ENCODE results near the gene SLF2.

Gene SLF2

GRCh38 chr10:100904917-100905316 is 7.8 kb upstream of the SLF2 start:
- no peak for DNase-seq (ENCODE audit: extremely low spot score)
- TF ChIP-seq, protein P1, sequence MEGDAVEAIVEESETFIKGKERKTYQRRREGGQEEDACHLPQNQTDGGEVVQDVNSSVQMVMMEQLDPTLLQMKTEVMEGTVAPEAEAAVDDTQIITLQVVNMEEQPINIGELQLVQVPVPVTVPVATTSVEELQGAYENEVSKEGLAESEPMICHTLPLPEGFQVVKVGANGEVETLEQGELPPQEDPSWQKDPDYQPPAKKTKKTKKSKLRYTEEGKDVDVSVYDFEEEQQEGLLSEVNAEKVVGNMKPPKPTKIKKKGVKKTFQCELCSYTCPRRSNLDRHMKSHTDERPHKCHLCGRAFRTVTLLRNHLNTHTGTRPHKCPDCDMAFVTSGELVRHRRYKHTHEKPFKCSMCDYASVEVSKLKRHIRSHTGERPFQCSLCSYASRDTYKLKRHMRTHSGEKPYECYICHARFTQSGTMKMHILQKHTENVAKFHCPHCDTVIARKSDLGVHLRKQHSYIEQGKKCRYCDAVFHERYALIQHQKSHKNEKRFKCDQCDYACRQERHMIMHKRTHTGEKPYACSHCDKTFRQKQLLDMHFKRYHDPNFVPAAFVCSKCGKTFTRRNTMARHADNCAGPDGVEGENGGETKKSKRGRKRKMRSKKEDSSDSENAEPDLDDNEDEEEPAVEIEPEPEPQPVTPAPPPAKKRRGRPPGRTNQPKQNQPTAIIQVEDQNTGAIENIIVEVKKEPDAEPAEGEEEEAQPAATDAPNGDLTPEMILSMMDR (IDR thresholded peaks at IDR 0.05; ENCODE audit: control extremely low read depth, extremely low read depth, low read depth, missing control alignments), result no peak
- CTCF ChIA-PET, result interaction anchor here (1.0 kb wide), 1 partner anchor 342 kb away, joined by 3 read pairs; no protein-coding TSS in a partner anchor
- POLR2A ChIA-PET, result no interaction called here

- POLR2A ChIA-PET, result no interaction called here
- CTCF ChIA-PET, result interaction anchor here (1.0 kb wide), 1 partner anchor 100 kb away, joined by 3 read pairs; no protein-coding TSS in a partner anchor
- TF ChIP-seq, protein P1 (IDR thresholded peaks at IDR 0.05; ENCODE audit: control extremely low read depth, extremely low read depth, low read depth, missing control alignments), result no peak
- no peak for DNase-seq (ENCODE audit: extremely low spot score)
Observed at GRCh38 chr10:100907175-100907574, 5.6 kb upstream of the SLF2 start.

DNA sequence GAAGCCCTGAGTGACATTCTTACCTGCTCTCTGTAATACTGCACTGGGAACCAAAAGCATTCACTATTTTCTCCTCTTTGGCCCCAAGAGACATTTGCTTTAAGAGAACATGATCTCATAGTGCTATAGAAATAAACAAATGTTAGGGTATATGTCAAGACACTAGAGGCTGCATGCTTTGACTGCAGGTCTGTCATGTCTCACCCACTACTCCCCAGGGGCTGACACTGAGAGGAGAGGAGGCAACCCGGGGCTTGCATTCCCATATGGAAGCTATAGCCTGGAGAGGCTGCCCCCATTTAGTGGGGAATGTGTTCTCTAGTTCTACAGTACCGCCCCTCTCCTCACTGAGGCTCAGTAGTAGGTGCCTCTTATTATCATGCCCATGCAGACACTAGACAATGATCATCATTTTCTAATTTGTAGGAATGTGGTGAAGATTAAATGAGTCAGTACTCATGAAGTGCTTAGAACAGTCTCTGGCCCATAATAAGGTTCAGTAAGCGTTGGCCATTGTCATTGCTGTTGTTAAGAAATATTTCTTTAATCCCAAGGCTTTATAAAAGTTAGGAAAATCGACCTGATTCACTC is 4.9 kb upstream of the SLF2 start:
- DNase-seq (ENCODE audit: extremely low spot score), result no peak
- ChIA-PET CTCF (interaction anchor here (0.8 to 1.0 kb wide), 2 partner anchors 47 to 134 kb away, joined by 3 read pairs; no protein-coding TSS in a partner anchor), POLR2A (no interaction called here)
- TF ChIP-seq, protein P1 (IDR thresholded peaks at IDR 0.05; ENCODE audit: control extremely low read depth, extremely low read depth, low read depth, missing control alignments), result no peak

- ChIA-PET CTCF (interaction anchor here (0.8 to 1.0 kb wide), 2 partner anchors 46 to 133 kb away, joined by 3 read pairs; no protein-coding TSS in a partner anchor), POLR2A (no interaction called here)
- DNase-seq (ENCODE audit: extremely low spot score), result no peak
- TF ChIP-seq, protein P1 (IDR thresholded peaks at IDR 0.05; ENCODE audit: control extremely low read depth, extremely low read depth, low read depth, missing control alignments), result no peak
Observed at GRCh38 chr10:100908378-100908777, 4.4 kb upstream of the SLF2 start.

DNA sequence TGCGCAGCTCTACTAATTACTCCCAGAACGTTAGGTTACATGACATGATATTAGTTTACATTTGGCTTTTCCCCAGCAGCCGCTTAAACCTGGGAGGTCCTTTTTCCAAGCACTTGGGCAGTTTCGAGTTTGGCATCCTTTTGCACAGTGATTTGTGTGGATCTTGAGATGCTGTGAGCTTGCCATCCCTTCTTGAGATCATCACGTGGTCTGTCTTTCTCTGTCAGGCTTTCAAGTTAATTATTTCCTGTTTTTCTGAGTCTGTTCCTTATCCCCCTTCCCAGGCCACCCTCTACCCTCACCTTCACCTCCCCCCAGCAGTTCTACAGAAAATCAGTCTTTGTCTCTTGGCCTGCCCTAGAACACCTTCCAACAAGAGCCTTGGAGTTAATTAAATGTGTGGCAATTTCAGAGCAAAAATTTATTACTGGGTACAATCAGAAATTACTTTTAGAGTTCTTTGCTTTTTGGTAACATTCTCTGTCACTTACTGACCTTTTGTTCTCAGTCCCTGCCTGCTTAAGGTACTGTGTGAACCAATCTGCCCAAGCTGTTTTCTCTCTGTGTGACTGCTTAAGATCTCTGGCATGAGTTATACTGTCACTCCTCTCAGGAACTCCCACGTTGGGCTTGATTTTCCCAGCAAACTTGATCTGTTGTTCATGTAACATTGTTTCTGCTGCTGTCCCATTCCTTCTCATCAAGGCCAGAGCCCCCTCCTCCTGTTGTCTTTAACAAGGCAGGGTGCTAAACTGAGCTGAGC is 3.1 kb upstream of the SLF2 start:
- POLR2A ChIA-PET, result no interaction called here
- TF ChIP-seq, protein P1 (IDR thresholded peaks at IDR 0.05; ENCODE audit: control extremely low read depth, extremely low read depth, low read depth, missing control alignments), result no peak
- no peak for DNase-seq (ENCODE audit: extremely low spot score)
- CTCF ChIA-PET, result interaction anchor here (0.9 to 1.6 kb wide), 3 partner anchors 18 to 347 kb away, joined by 3 read pairs; no protein-coding TSS in a partner anchor

DNA sequence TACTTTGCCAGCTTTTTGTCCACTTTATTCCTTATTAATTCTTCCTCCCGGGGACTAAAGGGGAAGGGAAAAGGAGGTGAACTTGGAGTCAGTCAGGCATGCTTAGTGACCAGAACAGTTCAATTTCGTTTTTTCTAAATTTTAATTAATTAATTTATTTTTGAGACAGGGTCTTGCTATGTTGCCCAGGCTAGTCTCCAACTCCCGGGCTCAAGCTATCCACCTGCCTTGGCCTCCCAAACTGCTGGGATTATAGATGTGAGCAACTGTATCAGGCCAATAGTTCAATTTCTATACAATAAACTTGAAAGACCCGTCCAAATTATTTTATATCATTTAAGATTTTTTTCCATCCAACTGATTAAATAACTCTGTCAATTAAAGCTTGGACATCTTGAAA is 1.3 kb upstream of the SLF2 start:
- POLR2A ChIA-PET, result no interaction called here
- TF ChIP-seq, protein P1 (IDR thresholded peaks at IDR 0.05; ENCODE audit: control extremely low read depth, extremely low read depth, low read depth, missing control alignments), result no peak
- CTCF ChIA-PET, result interaction anchor here (1.1 to 3.7 kb wide), 5 partner anchors 9 to 104 kb away, joined by 3 to 15 read pairs (median 3); partner anchors contain the start of gene LZTS2
- no peak for DNase-seq (ENCODE audit: extremely low spot score)
